AG04450 (cell line): ENCODE measurements around the gene CEP120. TPM values are rescaled to one million over a fixed set of nuclear protein-coding genes. Genes with fewer than 3 reads are reported as not detected.
A peak's percentile ranks its signal among the peaks of the same experiment; 100 is the strongest.
"Not testable (repeated sequence)": the region's sequence is repeated elsewhere in the genome, so short reads cannot be mapped to it uniquely, and the experiment has no call there.

ENCODE experiments used
- CTCF ChIA-PET: fragments of 300-600, 350-600 bp; formaldehyde crosslinking; extraction: SDS; loops from one replicate; lab custom pipeline; 2022; ENCODE audit warnings: antibody characterized with exemption, inconsistent platforms; lab: Charles Lee
- POLR2A ChIA-PET: fragments of 350-600 bp; formaldehyde crosslinking; extraction: SDS; loops from one replicate; lab custom pipeline; 2021; ENCODE audit warnings: antibody characterized with exemption, inconsistent platforms; lab: Yijun Ruan, JAX
- DNase-seq: peaks from one replicate; pipeline ENCODE4 v3.0.0-alpha.2; 2011; ENCODE audit warnings: low read depth, low spot score
- H3K27ac ChIP-seq: one replicate; pipeline ENCODE4 v1.5.1; 2012; ENCODE audit warnings: low read depth, low read length, control low read depth
- H3K27me3 ChIP-seq: one replicate; pipeline ENCODE4 v1.6.0; 2012; ENCODE audit warnings: low read length; ENCODE audit not compliant: control insufficient read depth, insufficient read depth
- H3K4me3 ChIP-seq: 2 replicates; pipeline ENCODE4 v1.5.1; 2011; ENCODE audit warnings: mild to moderate bottlenecking, low read depth, low read length, control low read depth
- H3K9me3 ChIP-seq: 2 replicates; pipeline ENCODE4 v1.5.1; 2012; ENCODE audit warnings: low read length; ENCODE audit not compliant: control insufficient read depth, insufficient read depth
- CTCF ChIP-seq: IDR thresholded peaks from 2 replicates; pipeline ENCODE4 v1.5.1; 2011; ENCODE audit warnings: low read depth, low read length, control low read depth, inconsistent platforms
- polyA plus RNA-seq: library from polyadenylated mRNA; depleted of rRNA; stranded (reverse); fragments of >200 nt; gene quantifications from 2 replicates; pipeline ENCODE4 v1.2.3, GENCODE V29; 2011

CEP120 gene
- polyA plus RNA-seq, 1 experiment, result 27.2 TPM

GRCh38 chr5:123350742-123351141, 72.5 kb downstream of the CEP120 start:
- DNase-seq, result no peak
- Histone ChIP-seq H3K4me3 (no peak overlapping the region), H3K27me3 (no peaks in the 10 kb centered on the region), H3K27ac (no peak overlapping the region), H3K9me3 (no peaks in the 10 kb centered on the region)
- ChIA-PET CTCF (interaction anchor here (0.8 kb wide), 1 partner anchor 454 kb away, joined by 3 read pairs; no protein-coding TSS in a partner anchor), POLR2A (no interaction called here)
- TF ChIP-seq CTCF, result no peak

GRCh38 chr5:123344816-123345426, 78.3 kb downstream of the CEP120 start:
- peak; percentile 88 for TF ChIP-seq CTCF
- ChIA-PET CTCF (interaction anchor here (0.6 to 2.6 kb wide), 59 partner anchors 9 to 856 kb away, joined by 3 to 22 read pairs (median 4); no protein-coding TSS in a partner anchor), POLR2A (no interaction called here)
- Histone ChIP-seq H3K9me3 (no peaks in the 10 kb centered on the region), H3K27me3 (no peaks in the 10 kb centered on the region), H3K27ac (no peak overlapping the region), H3K4me3 (no peak overlapping the region)
- DNase-seq, result no peak

- no peak for TF ChIP-seq CTCF
- CTCF ChIA-PET, result interaction anchor here (1.3 to 1.4 kb wide), 2 partner anchors 637 to 825 kb away, joined by 3 to 4 read pairs; no protein-coding TSS in a partner anchor
- no peak for DNase-seq
- Histone ChIP-seq H3K9me3 (no peaks in the 10 kb centered on the region), H3K27me3 (no peaks in the 10 kb centered on the region), H3K27ac (no peak overlapping the region), H3K4me3 (no peak overlapping the region)
- POLR2A ChIA-PET, result no interaction called here
Observed at GRCh38 chr5:123340928-123341327, 82.3 kb downstream of the CEP120 start.

GRCh38 chr5:123308377-123308776, 114.8 kb downstream of the CEP120 start:
- H3K4me3 ChIP-seq, H3K27ac ChIP-seq, H3K27me3 ChIP-seq, CTCF ChIA-PET, DNase-seq, POLR2A ChIA-PET, H3K9me3 ChIP-seq: not testable (repeated sequence)

GRCh38 chr5:123305751-123306150, 117.5 kb downstream of the CEP120 start:
- CTCF ChIA-PET, result interaction anchor here (0.7 kb wide), 1 partner anchor 817 kb away, joined by 5 read pairs; no protein-coding TSS in a partner anchor
- Histone ChIP-seq H3K4me3 (no peak overlapping the region), H3K27ac (no peak overlapping the region), H3K9me3 (no peaks in the 10 kb centered on the region), H3K27me3 (no peaks in the 10 kb centered on the region)
- no peak for TF ChIP-seq CTCF
- POLR2A ChIA-PET, result no interaction called here
- DNase-seq, result no peak
